ENCODE results near the gene TNXB. TPM values are rescaled to one million over a fixed set of nuclear protein-coding genes. Genes with fewer than 3 reads are reported as not detected.
"Not testable (repeated sequence)": the region's sequence is repeated elsewhere in the genome, so short reads cannot be mapped to it uniquely, and the experiment has no call there.

The TNXB gene
- total and polyA plus RNA-seq, 2 of the 4 experiments (the other 2 are of a cell fraction), result 0.05 TPM; not detected in 1

- H3K56ac ChIP-seq (ENCODE audit: extremely low read depth, insufficient read depth, low read length); H3K4me2 ChIP-seq (ENCODE audit: low read depth, low read length); H4K20me1 ChIP-seq (ENCODE audit: insufficient read depth, low read length); H3K27me3 ChIP-seq (ENCODE audit: control insufficient read depth, insufficient read depth, low read length); H2AK5ac ChIP-seq (ENCODE audit: low read depth, low read length); H3K18ac ChIP-seq (ENCODE audit: low read depth, low read length); H3K79me1 ChIP-seq (ENCODE audit: low read depth in 1 of 2, low read length in 2 of 2); H3K4me3 ChIP-seq (ENCODE audit: insufficient read depth, low read depth, low read length); H4K5ac ChIP-seq (ENCODE audit: low read depth, low read length); H2AK9ac ChIP-seq (replicated peaks; ENCODE audit: low read depth, low read length, poor library complexity); DNase-seq; dilution Hi-C loops (cut with HindIII; ENCODE audit: low sequenced_read_pairs, unreplicated experiment); CTCF ChIA-PET; H3K9ac ChIP-seq (ENCODE audit: low read depth, low read length); H2BK5ac ChIP-seq (ENCODE audit: low read depth, low read length, poor library complexity, severe bottlenecking); H2BK15ac ChIP-seq (ENCODE audit: low read depth, low read length); H3K36me3 ChIP-seq (ENCODE audit: control insufficient read depth, insufficient read depth, low read length); in situ Hi-C loops (cut with MboI; ENCODE audit: low sequenced_read_pairs); H3K14ac ChIP-seq (replicated peaks; ENCODE audit: low read depth, low read length); H3K9me1 ChIP-seq (ENCODE audit: insufficient read depth, low read length); H2AFZ ChIP-seq (replicated peaks; ENCODE audit: low read length, poor library complexity); H3K23ac ChIP-seq (ENCODE audit: low read depth, low read length); BruUV-seq (replicated peaks); POLR2A ChIA-PET (ENCODE audit: unreplicated experiment); H3K4ac ChIP-seq (ENCODE audit: low read depth, low read length); intact Hi-C loops (cut with micrococcal nuclease); H3K4me1 ChIP-seq (ENCODE audit: control insufficient read depth, insufficient read depth, low read length); H2BK20ac ChIP-seq (ENCODE audit: low read depth, low read length); ATAC-seq (ENCODE audit: low read depth); H2BK120ac ChIP-seq (ENCODE audit: low read depth, low read length); H4K8ac ChIP-seq (ENCODE audit: low read depth in 2 of 2, low read length in 2 of 2); H4K91ac ChIP-seq (ENCODE audit: insufficient read depth, low read depth, low read length); H3K9me3 ChIP-seq (ENCODE audit: control insufficient read depth, insufficient read depth, low read length); H3K27ac ChIP-seq (ENCODE audit: insufficient read depth, low read length): not testable (repeated sequence)
- WGBS, 2 experiments (ENCODE audit: extremely low coverage in 2 of 2, insufficient read length in 1 of 2), result no CpG with 5 or more reads among the region's 8 CpGs
Measured at GRCh38 chr6:32005991-32006529, 103.1 kb downstream of the TNXB start.

GRCh38 chr6:32005538-32005880, 103.6 kb downstream of the TNXB start:
- H2AFZ ChIP-seq (replicated peaks; ENCODE audit: low read length, poor library complexity); H3K14ac ChIP-seq (replicated peaks; ENCODE audit: low read depth, low read length); H3K4me1 ChIP-seq (ENCODE audit: control insufficient read depth, insufficient read depth, low read length); in situ Hi-C loops (cut with MboI; ENCODE audit: low sequenced_read_pairs); H3K23ac ChIP-seq (ENCODE audit: low read depth, low read length); H4K20me1 ChIP-seq (ENCODE audit: insufficient read depth, low read length); H3K27ac ChIP-seq (ENCODE audit: insufficient read depth, low read length); dilution Hi-C loops (cut with HindIII; ENCODE audit: low sequenced_read_pairs, unreplicated experiment); H2BK5ac ChIP-seq (ENCODE audit: low read depth, low read length, poor library complexity, severe bottlenecking); H3K4me3 ChIP-seq (ENCODE audit: insufficient read depth, low read depth, low read length); H4K5ac ChIP-seq (ENCODE audit: low read depth, low read length); H3K9ac ChIP-seq (ENCODE audit: low read depth, low read length); H3K79me1 ChIP-seq (ENCODE audit: low read depth in 1 of 2, low read length in 2 of 2); H3K27me3 ChIP-seq (ENCODE audit: control insufficient read depth, insufficient read depth, low read length); H4K91ac ChIP-seq (ENCODE audit: insufficient read depth, low read depth, low read length); H3K9me1 ChIP-seq (ENCODE audit: insufficient read depth, low read length); intact Hi-C loops (cut with micrococcal nuclease); BruUV-seq (replicated peaks); CTCF ChIA-PET; H2AK5ac ChIP-seq (ENCODE audit: low read depth, low read length); H3K4me2 ChIP-seq (ENCODE audit: low read depth, low read length); H3K9me3 ChIP-seq (ENCODE audit: control insufficient read depth, insufficient read depth, low read length); DNase-seq; ATAC-seq (ENCODE audit: low read depth); H3K18ac ChIP-seq (ENCODE audit: low read depth, low read length); POLR2A ChIA-PET (ENCODE audit: unreplicated experiment); H2BK120ac ChIP-seq (ENCODE audit: low read depth, low read length); H2AK9ac ChIP-seq (replicated peaks; ENCODE audit: low read depth, low read length, poor library complexity); H3K4ac ChIP-seq (ENCODE audit: low read depth, low read length); H3K56ac ChIP-seq (ENCODE audit: extremely low read depth, insufficient read depth, low read length); H3K36me3 ChIP-seq (ENCODE audit: control insufficient read depth, insufficient read depth, low read length); H2BK15ac ChIP-seq (ENCODE audit: low read depth, low read length); H2BK20ac ChIP-seq (ENCODE audit: low read depth, low read length); H4K8ac ChIP-seq (ENCODE audit: low read depth in 2 of 2, low read length in 2 of 2): not testable (repeated sequence)
- WGBS, 2 experiments (ENCODE audit: extremely low coverage in 2 of 2, insufficient read length in 1 of 2), result no CpG with 5 or more reads among the region's 9 CpGs
